Measurements from ENCODE around the gene SPATA33.
"Not testable (repeated sequence)": the region's sequence is repeated elsewhere in the genome, so short reads cannot be mapped to it uniquely, and the experiment has no call there.

Gene SPATA33

GRCh38 chr16:89695086-89695874 lies 37.6 kb downstream of the SPATA33 start:
- DNase-seq: no peak

GRCh38 chr16:89695875-89696669 lies 38.4 kb downstream of the SPATA33 start:
- DNase-seq: no peak

- no peak for DNase-seq
These were observed 39.1 kb downstream of the SPATA33 start for GRCh38 chr16:89696670-89697128.

GRCh38 chr16:89697161-89697615 lies 39.6 kb downstream of the SPATA33 start:
- DNase-seq: peak; percentile 82

GRCh38 chr16:89697616-89698331 lies 40.1 kb downstream of the SPATA33 start:
- DNase-seq: peak; percentile 62

GRCh38 chr16:89698717-89699116 lies 41.1 kb downstream of the SPATA33 start:
- DNase-seq: not testable (repeated sequence)

GRCh38 chr16:89699629-89700099 lies 42.0 kb downstream of the SPATA33 start:
- DNase-seq: not testable (repeated sequence)

- peak; percentile 73 for DNase-seq
These were observed 42.5 kb downstream of the SPATA33 start for GRCh38 chr16:89700100-89700648.

GRCh38 chr16:89700649-89701424 lies 43.2 kb downstream of the SPATA33 start:
- DNase-seq: no peak

- peak; percentile 74 for DNase-seq
These were observed 44.1 kb downstream of the SPATA33 start, which contains the start of gene SPATA2L for GRCh38 chr16:89701425-89702406. TSS of gene SPATA2L (minus strand) at chr16:89701705. CDS start at chr16:89701232, 473 bp downstream.

GRCh38 chr16:89704281-89704680 lies 46.6 kb downstream of the SPATA33 start:
- DNase-seq: no peak

GRCh38 chr16:89705006-89705405 lies 47.4 kb downstream of the SPATA33 start:
- no peak for DNase-seq

- no peak for DNase-seq
These were observed 49.1 kb downstream of the SPATA33 start for GRCh38 chr16:89706518-89707260.

- no peak for DNase-seq
These were observed 50.1 kb downstream of the SPATA33 start for GRCh38 chr16:89707695-89708094.

- no peak for DNase-seq
These were observed 50.9 kb downstream of the SPATA33 start for GRCh38 chr16:89708481-89708931.

- no peak for DNase-seq
These were observed 51.5 kb downstream of the SPATA33 start for GRCh38 chr16:89709166-89709565.

GRCh38 chr16:89709716-89710432 lies 52.2 kb downstream of the SPATA33 start:
- DNase-seq: no peak

- DNase-seq: no peak
These were observed 53.3 kb downstream of the SPATA33 start for GRCh38 chr16:89710709-89711564.

All from NCI-H524 treated with DMSO at 0.1 percent for 48 hours (cell line).